DOHH2 (cell line): ENCODE results near the gene SH3PXD2A.

Experiments used
- H3F3A ChIP-seq: fragments of 200-600 bp; sonication (generic), shearing (Covaris generic); 2 replicates; pipeline ENCODE4 v1.6.0; 2016; ENCODE audit warnings: antibody characterized with exemption, mild to moderate bottlenecking; ENCODE audit not compliant: control insufficient read depth, insufficient read depth
- H3K27ac ChIP-seq: fragments of 200-600 bp; sonication (generic); 2 replicates; pipeline ENCODE4 v1.5.1; 2014; ENCODE audit warnings: low read depth, mild to moderate bottlenecking, low read length, moderate library complexity
- H3K27me3 ChIP-seq: fragments of 200-600 bp; sonication (generic); 2 replicates; pipeline ENCODE4 v1.6.1; 2014; ENCODE audit warnings: mild to moderate bottlenecking, low read length, mixed read lengths; ENCODE audit not compliant: control insufficient read depth
- H3K36me3 ChIP-seq: fragments of 200-600 bp; sonication (generic); 2 replicates; pipeline ENCODE4 v1.6.1; 2014; ENCODE audit warnings: mild to moderate bottlenecking, low read length, moderate library complexity, mixed read lengths; ENCODE audit not compliant: control insufficient read depth
- H3K4me1 ChIP-seq: fragments of 200-600 bp; sonication (generic); 2 replicates; pipeline ENCODE4 v1.6.1; 2014; ENCODE audit warnings: mild to moderate bottlenecking, low read length, mixed read lengths; ENCODE audit not compliant: control insufficient read depth
- H3K4me2 ChIP-seq: fragments of 200-600 bp; sonication (generic); 2 replicates; pipeline ENCODE4 v1.6.0; 2014; ENCODE audit warnings: mild to moderate bottlenecking, low read length, moderate library complexity
- H3K4me3 ChIP-seq: fragments of 200-600 bp; sonication (generic); 2 replicates; pipeline ENCODE4 v1.5.1; 2014; ENCODE audit warnings: mild to moderate bottlenecking, low read length, mixed read lengths
- H3K79me2 ChIP-seq: fragments of 200-600 bp; sonication (generic); 2 replicates; pipeline ENCODE4 v1.6.1; 2014; ENCODE audit warnings: mild to moderate bottlenecking, low read length, mixed read lengths; ENCODE audit not compliant: control insufficient read depth
- H3K9me2 ChIP-seq: fragments of 200-600 bp; sonication (generic); replicated peaks from 2 replicates; pipeline ENCODE4 v1.6.1; 2014; ENCODE audit warnings: mild to moderate bottlenecking, low read length, mixed read lengths; ENCODE audit not compliant: control insufficient read depth
- H3K9me3 ChIP-seq: fragments of 200-600 bp; sonication (generic); 2 replicates; pipeline ENCODE4 v1.6.1; 2014; ENCODE audit warnings: antibody characterized with exemption, low read length, mixed read lengths; ENCODE audit not compliant: control insufficient read depth, insufficient read depth
- H4K20me1 ChIP-seq: fragments of 200-600 bp; sonication (generic); 2 replicates; pipeline ENCODE4 v1.6.0; 2014; ENCODE audit warnings: low read depth, mild to moderate bottlenecking, antibody characterized with exemption, low read length, moderate library complexity; ENCODE audit not compliant: control insufficient read depth, insufficient read depth
- EZH2phosphoT487 ChIP-seq: fragments of 200-600 bp; sonication (generic); IDR thresholded peaks from 2 replicates; pipeline ENCODE4 v1.6.1; 2017; ENCODE audit warnings: borderline replicate concordance, mild to moderate bottlenecking, antibody characterized with exemption, low read length, moderate library complexity, mixed read lengths
- TF ChIP-seq, protein P1 (sequence below): fragments of 200-600 bp; sonication (generic); IDR thresholded peaks from one replicate; pipeline ENCODE4 v1.5.1; 2014; ENCODE audit warnings: antibody characterized with exemption, mild to moderate bottlenecking, low read depth, low read length; ENCODE audit not compliant: poor library complexity, severe bottlenecking

SH3PXD2A gene

DNA sequence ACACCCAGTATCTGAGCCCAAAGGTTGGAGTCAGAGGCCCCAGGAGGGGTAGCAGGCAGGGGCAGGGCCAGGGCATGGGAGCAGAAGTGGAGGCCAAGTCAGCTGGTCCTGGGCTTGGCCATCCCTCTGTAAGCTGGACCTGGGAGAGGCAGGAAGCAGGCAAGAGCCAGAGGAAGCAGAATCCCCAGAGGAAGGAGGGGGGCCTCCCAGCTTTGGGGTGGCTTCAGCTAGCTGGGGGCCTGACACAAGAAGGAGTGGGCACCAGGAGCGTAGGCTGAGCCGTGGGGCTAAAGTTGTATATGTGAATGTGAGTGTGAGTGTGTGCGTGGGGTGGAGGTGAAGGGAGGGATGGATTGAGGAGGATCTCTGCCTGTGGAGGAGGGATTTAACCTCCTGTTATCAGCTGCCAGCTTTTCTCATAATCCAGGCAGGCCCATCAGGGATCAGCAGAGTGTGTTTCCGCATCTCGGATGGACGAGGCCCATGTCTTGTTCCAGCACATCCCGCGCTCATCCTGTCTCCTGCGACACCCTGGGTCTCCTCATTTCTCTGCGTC, 307.9 kb downstream of the SH3PXD2A start:
- Histone ChIP-seq H3K4me1 (peaks cover 50% of the 10 kb centered on the region), H3K36me3 (no peaks in the 10 kb centered on the region), H3K9me2 (no peaks in the 10 kb centered on the region), H3K79me2 (no peaks in the 10 kb centered on the region), H3K27ac (no peak overlapping the region), H3K4me2 (peak overlapping the region; percentile 53), H3F3A (no peaks in the 10 kb centered on the region), H3K27me3 (no peaks in the 10 kb centered on the region), H4K20me1 (no peaks in the 10 kb centered on the region), H3K9me3 (no peaks in the 10 kb centered on the region), H3K4me3 (peak overlapping the region; percentile 42)
- TF ChIP-seq, protein P1, sequence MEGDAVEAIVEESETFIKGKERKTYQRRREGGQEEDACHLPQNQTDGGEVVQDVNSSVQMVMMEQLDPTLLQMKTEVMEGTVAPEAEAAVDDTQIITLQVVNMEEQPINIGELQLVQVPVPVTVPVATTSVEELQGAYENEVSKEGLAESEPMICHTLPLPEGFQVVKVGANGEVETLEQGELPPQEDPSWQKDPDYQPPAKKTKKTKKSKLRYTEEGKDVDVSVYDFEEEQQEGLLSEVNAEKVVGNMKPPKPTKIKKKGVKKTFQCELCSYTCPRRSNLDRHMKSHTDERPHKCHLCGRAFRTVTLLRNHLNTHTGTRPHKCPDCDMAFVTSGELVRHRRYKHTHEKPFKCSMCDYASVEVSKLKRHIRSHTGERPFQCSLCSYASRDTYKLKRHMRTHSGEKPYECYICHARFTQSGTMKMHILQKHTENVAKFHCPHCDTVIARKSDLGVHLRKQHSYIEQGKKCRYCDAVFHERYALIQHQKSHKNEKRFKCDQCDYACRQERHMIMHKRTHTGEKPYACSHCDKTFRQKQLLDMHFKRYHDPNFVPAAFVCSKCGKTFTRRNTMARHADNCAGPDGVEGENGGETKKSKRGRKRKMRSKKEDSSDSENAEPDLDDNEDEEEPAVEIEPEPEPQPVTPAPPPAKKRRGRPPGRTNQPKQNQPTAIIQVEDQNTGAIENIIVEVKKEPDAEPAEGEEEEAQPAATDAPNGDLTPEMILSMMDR: no peak
- no peak for TF ChIP-seq EZH2phosphoT487

DNA sequence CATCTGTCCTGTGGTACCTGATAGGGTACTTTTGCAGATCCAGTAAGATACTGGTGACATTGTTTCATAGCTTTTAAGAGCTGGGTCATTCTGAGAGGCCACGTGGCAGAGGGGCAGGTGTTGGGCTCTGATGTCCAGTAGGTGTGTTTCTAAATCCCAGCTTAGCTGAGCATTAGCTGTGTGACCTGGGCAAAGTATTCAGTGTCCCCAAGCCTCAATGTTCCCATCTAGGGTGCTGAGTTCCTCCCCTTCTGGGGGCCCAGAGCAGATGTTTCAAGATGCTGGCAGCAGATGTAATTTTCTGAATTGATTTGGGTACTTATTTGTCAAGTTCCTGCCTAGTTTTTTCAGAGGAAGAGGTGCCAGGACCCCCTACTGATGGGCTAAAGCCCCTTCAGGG, 309.0 kb downstream of the SH3PXD2A start:
- no peaks in the 10 kb centered on the region for H3K36me3 ChIP-seq
- peaks cover 60% of the 10 kb centered on the region for H3K4me1 ChIP-seq
- no peaks in the 10 kb centered on the region for H3K9me2 ChIP-seq
- H3K79me2 ChIP-seq: no peaks in the 10 kb centered on the region
- H4K20me1 ChIP-seq: no peaks in the 10 kb centered on the region
- no peak overlapping the region for H3K27ac ChIP-seq
- no peak overlapping the region for H3K4me2 ChIP-seq
- no peak overlapping the region for H3K4me3 ChIP-seq
- TF ChIP-seq, protein P1: no peak
- TF ChIP-seq EZH2phosphoT487: no peak
- no peaks in the 10 kb centered on the region for H3K9me3 ChIP-seq
- no peaks in the 10 kb centered on the region for H3F3A ChIP-seq
- no peaks in the 10 kb centered on the region for H3K27me3 ChIP-seq

DNA sequence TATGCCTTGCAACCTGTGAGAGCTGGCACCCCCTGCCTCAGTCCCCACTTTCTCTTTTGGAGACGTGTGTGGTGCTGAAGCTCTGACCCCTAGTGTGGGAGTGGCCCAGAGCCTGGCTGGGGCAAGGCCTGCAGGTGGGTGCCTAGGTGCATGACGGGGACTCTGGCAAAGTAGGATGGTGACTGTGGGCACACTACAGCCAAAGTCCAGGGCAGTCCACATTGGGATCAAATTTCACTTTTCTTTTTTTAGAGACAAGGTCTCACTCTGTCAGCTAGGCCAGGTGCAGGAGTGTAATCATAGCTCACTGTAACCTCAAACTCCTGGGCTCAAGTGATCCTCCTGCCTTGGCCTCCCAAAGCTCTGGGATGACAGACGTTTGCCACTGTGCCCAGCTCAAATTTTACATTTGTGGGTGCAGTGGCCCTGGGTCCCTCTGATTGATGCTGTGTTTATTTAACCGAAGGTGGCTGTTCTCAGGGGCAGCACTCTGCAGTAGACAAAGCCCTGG, 309.6 kb downstream of the SH3PXD2A start:
- peaks cover 62% of the 10 kb centered on the region for H3K4me1 ChIP-seq
- no peak overlapping the region for H3K4me2 ChIP-seq
- TF ChIP-seq EZH2phosphoT487: no peak
- TF ChIP-seq, protein P1: no peak
- H4K20me1 ChIP-seq: no peaks in the 10 kb centered on the region
- H3K36me3 ChIP-seq: no peaks in the 10 kb centered on the region
- H3K4me3 ChIP-seq: no peak overlapping the region
- no peaks in the 10 kb centered on the region for H3K27me3 ChIP-seq
- no peak overlapping the region for H3K27ac ChIP-seq
- no peaks in the 10 kb centered on the region for H3K79me2 ChIP-seq
- H3K9me2 ChIP-seq: no peaks in the 10 kb centered on the region
- no peaks in the 10 kb centered on the region for H3K9me3 ChIP-seq
- no peaks in the 10 kb centered on the region for H3F3A ChIP-seq
